GM18870 (cell line): ENCODE results near the gene CBARP.
"Not testable (repeated sequence)": the region's sequence is repeated elsewhere in the genome, so short reads cannot be mapped to it uniquely, and the experiment has no call there.

Experiments
- ATAC-seq: cut with Tn5 transposase; IDR thresholded peaks from one replicate; pipeline ENCODE4 v1.9.1; 2021; ENCODE audit warnings: moderate library complexity; ENCODE audit not compliant: unreplicated experiment

CBARP gene

DNA sequence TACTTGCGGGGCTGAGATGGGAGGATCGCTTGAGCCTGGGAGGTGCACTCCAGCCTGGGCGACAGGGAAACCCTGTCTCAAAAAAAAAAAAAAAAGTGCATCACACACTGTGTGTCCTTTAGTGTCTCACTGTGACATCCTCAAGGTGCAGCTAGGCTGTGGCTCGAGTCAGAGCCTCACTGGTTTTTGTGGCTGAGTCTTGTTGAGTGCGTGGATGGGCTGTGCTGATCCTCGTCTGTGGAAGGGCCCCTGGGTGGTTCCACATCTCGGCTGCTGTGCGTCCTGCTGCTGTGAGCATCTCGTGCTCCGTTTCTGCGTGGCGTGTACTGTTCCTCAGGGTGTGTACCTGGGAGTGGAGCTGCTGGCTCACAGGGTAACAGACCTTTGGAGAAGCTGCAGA lies 21.0 kb downstream of the CBARP start:
- no peak for ATAC-seq

- no peak for ATAC-seq
These were observed 22.7 kb downstream of the CBARP start for GRCh38 chr19:1214862-1215731.

GRCh38 chr19:1214299-1214861 lies 23.4 kb downstream of the CBARP start:
- no peak for ATAC-seq

DNA sequence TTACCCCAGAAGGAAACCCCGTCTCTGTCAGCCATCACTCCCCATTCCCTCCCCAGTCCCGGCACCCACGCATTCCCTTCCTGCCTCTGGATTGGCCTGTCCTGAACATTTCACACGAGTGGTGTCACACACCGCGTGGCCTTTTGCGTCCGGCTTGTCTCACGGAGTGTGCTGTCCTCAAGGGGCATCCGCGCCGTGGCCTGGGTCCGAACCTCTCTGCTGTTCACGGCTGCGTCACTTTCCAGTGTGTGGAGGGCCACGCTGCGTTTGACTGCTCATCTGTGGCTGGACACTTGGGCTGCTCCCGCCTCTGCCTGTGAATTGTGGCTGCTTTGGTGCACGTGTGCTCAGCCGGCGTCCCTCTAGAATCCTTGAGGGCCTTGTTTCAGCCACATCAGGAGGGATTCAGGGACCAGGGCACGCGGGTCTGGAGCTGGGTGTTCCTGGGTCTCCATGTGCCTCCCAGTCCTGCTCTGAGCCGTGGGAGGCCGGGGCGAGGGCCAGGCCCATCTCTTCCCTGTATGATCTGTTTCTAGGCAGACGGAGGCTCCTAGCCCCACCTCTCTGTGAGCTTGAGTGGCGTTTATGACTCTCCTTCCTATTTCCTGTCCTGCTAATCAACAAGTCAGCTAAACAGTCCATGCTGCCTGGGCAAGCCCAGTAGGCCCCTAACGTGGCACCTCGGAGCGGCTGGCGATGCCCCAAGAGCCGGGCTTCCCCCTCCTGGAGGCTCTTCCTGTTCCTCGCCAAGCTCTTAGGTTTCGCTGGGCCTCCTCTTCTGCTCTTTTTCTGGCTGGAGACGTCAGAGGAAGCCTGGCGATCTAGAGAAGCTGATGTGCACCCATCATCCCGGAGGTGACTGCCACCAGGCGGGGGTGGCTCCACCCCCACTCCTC lies 24.2 kb downstream of the CBARP start:
- ATAC-seq, result no peak

GRCh38 chr19:1211494-1212234 lies 26.1 kb downstream of the CBARP start:
- ATAC-seq, result no peak

DNA sequence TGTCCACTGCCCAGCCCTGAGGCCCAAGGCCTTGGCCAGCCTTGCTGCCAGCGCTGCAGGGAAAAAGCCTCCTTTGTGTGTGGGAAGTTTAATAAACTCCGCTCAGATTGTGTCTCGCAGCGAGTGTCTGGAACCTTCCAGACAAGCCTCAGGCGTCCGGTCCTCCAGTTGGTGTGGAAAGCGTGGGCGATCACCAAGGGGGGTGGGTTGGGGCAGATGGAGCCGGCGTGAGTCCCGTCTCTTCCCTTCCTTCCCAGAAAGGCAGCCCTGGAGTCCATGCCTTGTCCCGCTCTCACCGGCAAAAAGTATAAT lies 27.6 kb downstream of the CBARP start:
- no peak for ATAC-seq

DNA sequence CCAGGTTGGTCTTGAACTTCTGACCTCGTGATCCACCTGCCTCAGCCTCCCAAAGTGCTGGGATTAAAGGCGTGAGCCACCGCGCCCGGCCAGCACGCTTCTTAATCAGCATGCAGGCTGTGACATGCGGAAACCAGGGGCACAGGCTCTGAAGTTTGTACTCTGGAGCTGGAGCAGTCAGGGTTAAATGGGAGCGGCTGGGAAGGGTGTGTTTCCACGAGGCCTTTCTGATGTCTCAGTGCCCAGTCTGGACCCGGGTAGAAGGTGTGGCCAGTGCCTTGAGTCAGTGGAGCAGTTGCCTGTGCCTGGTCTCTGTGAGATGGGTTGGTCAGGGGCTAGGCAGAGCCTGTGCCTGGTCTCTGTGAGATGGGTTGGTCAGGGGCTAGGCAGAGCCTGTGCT lies 29.0 kb downstream of the CBARP start:
- ATAC-seq, result not testable (repeated sequence)

DNA sequence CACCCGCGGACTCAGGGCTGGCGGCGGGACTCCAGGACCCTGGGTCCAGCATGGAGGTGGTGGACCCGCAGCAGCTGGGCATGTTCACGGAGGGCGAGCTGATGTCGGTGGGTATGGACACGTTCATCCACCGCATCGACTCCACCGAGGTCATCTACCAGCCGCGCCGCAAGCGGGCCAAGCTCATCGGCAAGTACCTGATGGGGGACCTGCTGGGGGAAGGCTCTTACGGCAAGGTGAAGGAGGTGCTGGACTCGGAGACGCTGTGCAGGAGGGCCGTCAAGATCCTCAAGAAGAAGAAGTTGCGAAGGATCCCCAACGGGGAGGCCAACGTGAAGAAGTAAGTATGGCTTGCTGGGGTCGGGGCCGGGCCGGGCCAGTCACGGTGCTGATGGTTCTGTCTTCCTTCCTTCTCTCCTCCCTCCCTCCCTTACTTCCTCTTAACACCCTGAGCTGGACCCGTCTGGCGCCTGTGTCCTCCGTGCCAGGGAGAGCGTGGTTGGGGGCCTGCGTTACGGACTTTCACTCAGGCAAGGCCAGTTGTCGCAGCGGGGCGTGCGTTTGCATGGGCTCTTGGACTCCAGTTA lies 30.8 kb downstream of the CBARP start:
- no peak for ATAC-seq

DNA sequence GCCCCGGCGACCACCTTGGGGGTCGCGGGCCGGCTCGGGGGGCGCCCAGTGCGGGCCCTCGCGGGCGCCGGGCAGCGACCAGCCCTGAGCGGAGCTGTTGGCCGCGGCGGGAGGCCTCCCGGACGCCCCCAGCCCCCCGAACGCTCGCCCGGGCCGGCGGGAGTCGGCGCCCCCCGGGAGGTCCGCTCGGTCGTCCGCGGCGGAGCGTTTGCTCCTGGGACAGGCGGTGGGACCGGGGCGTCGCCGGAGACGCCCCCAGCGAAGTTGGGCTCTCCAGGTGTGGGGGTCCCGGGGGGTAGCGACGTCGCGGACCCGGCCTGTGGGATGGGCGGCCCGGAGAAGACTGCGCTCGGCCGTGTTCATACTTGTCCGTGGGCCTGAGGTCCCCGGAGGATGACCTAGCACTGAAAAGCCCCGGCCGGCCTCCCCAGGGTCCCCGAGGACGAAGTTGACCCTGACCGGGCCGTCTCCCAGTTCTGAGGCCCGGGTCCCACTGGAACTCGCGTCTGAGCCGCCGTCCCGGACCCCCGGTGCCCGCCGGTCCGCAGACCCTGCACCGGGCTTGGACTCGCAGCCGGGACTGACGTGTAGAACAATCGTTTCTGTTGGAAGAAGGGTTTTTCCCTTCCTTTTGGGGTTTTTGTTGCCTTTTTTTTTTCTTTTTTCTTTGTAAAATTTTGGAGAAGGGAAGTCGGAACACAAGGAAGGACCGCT lies 31.5 kb downstream of the CBARP start:
- ATAC-seq, result no peak

GRCh38 chr19:1205114-1206099 lies 32.4 kb downstream of the CBARP start, which contains the start of gene STK11:
Gene STK11 (plus strand): TSS chr19:1205778. CDS start chr19:1206914, 1,136 bp downstream.
- ATAC-seq, result peak; percentile 68

DNA sequence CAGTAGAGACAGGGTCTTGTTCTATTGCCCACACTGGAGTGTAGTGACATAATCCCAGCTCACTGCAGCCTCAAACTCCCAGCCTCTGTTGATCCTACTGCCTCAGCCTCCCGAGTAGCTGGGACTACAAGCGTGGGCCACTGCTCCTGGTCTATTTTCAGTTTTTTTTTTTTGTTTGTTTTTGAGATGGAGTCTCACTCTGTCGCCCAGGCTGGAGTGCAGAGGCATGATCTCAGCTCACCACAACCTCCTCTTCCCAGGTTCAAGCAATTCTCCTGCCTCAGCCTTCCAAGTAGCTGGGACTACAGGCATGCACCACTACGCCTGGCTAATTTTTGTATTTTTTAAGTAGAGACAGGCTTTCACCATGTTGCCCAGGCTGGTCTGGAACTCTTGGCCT lies 37.2 kb downstream of the CBARP start:
- not testable (repeated sequence) for ATAC-seq

GRCh38 chr19:1199531-1199930 lies 38.3 kb downstream of the CBARP start:
- ATAC-seq, result no peak

GRCh38 chr19:1189419-1189818 lies 48.4 kb downstream of the CBARP start:
- ATAC-seq, result no peak

DNA sequence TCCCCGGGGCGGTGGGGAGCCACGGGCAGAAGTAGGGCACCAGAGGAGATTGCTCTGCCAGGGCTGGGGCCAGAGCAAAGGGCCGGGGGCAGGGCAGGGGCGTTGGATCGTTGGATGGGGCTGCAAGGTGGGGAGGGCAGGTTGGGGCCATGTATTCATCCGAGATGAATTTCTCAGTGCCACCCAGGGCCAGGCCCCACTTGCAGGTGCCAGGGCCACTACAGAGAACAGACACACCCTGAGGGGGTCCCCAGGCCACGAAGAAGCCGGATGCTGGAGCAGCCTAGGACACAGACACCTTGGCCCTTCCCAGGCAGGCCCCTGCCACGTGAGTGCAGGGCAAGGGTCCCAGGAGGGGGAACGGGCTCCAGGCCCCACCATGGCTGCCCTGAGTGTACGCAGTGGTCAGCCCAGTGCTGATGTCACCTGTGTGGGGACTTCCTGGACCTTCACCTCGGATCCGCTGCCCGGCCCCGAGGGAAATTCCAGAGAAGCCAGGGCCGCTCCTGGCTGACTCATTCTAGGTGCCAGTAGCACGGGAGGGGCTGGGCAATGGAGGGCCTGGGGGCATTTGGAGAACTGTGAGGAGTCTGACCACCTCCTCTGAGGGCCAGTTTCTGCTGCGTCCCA lies 54.1 kb downstream of the CBARP start:
- ATAC-seq, result no peak

GRCh38 chr19:1182727-1183126 lies 55.1 kb downstream of the CBARP start:
- no peak for ATAC-seq

DNA sequence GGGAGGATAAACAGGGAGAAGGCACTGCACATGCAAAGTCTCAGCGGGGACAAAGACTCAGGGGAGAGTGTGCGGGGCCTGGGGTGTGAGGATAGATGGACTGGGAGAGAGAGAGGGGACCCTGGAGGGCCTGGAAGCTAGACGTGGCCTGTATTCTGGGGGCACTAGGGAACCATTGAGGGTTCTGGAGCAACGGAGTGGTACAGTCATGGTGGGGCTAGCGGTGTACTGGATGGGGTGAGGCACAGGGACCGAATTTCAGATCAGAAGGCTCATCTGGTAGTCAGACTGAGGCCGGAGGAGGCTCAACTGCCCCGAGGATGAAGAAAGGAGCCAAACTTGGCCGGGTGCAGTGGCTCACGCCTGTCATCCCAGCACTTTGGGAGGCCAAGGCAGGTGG lies 55.7 kb downstream of the CBARP start:
- ATAC-seq, result no peak

DNA sequence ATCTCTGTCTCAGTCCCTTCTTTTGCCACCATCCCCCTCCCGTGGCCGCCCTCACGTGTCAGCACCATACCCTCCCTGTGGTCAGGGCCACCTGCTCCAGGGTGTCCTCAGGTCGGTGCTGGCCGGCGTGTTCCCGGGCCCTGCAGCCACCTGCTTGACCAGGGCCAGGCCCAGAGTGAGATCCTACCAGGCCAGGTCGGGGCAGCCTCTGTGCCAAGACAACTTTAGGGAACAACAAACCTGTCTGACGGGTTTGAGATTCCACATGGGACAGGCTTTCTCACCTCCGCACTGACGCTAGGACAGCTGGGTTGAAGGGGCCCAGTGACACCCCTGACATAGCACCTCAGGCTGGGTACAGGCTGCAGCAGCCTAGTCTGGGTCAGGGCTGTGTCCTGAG lies 56.2 kb downstream of the CBARP start:
- ATAC-seq, result no peak
